ENCODE data around the gene CDH22.

CDH22 gene

DNA sequence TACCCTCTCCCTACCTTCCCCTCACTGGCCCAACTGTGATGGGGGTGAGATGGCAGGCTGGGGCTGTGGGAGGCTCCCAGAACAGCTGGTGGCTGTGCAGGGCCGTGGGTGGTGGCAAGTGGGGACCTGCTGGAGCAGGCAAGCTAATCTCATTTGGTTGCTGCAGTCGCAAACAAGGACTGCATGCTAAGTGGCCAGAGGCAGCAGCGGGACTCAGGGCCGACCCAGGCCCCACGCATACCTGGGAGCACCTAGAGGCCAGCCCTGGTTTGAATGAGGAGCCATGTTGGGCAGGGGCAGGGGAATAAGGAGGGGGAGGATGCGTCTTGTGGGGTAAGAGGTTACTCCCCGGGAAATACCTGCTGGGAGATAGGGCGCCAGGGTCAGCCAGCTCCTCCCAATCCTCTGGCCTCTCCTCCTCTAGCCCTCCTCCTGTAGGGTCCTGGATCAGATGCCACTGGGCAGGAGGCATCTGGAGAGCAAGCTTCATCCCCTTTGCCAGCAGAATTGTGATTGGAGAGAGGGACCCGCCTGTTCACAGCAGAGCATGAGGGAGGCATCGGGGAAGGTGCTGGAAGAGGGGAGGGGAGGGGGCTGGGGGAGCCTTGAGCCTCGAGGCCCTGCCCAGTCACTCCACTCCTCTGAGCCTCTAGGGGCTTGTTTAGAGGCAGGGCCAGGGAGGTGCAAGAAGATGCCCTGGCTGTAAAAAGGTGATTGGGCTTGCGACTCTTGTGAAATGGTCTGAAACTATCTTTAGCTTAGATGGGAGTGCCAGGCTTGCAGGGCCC, 24.3 kb upstream of the CDH22 start:
- Histone ChIP-seq H3K9ac (ENCODE audit: low read depth in 1 of 2, low read length in 2 of 2) (no peak overlapping the region), H3K27me3 (ENCODE audit: control insufficient read depth in 1 of 2, insufficient read depth in 2 of 2, low read length in 2 of 2) (peaks cover 2 to 19% of the 10 kb centered on the region in 2 donors), H3K27ac (ENCODE audit: low read depth, low read length) (no peak overlapping the region), H3K9me3 (ENCODE audit: control insufficient read depth in 1 of 2, low read length in 2 of 2) (no peaks in the 10 kb centered on the region), H3K4me3 (ENCODE audit: low read depth in 1 of 2, low read length in 2 of 2) (no peak overlapping the region), H3K4me1 (ENCODE audit: control insufficient read depth in 1 of 2, insufficient read depth in 2 of 2, low read length in 2 of 2) (no peaks in the 10 kb centered on the region), H3K36me3 (ENCODE audit: control insufficient read depth in 1 of 2, insufficient read depth in 2 of 2, low read length in 2 of 2) (no peaks in the 10 kb centered on the region)

DNA sequence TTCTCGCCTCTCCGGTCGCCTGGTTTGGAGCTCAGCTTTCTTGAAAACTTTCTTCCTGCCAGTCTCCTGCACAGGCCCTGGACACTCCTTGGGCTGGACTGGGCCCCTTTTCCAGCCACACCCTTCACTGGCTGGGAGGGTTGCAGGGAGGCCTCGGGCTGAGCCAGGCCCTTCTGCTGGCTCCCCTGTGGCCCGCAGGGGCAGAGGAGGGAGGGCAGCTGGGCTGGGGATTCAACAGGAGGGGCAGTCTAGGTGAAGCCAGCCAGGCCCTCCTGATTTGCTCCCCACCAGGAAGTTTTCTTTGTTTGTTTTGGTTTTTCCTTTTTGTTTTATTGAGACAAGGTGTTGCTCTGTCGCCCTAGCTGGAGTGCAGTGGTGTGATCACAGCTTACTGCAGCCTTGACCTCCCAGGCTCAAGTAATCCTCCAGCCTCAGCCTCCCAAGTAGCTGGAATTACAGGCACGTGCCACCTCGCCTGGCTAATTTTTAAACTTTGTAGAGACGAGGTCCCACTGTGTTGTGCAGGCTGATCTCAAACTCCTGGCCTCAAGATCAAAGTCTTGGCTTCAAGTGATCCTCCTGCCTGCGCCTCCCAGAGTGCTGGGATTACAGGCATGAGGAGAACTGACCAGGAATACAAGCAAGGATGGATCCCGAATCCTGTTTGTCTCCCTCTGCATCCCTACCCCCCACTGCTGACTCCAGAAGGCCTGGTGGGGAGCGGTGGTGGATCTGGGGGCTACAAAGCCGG, 23.5 kb upstream of the CDH22 start:
- Histone ChIP-seq H3K36me3 (ENCODE audit: control insufficient read depth in 1 of 2, insufficient read depth in 2 of 2, low read length in 2 of 2) (no peaks in the 10 kb centered on the region), H3K4me3 (ENCODE audit: low read depth in 1 of 2, low read length in 2 of 2) (no peak overlapping the region), H3K9ac (ENCODE audit: low read depth in 1 of 2, low read length in 2 of 2) (no peak overlapping the region), H3K27ac (ENCODE audit: low read depth, low read length) (no peak overlapping the region), H3K4me1 (ENCODE audit: control insufficient read depth in 1 of 2, insufficient read depth in 2 of 2, low read length in 2 of 2) (no peaks in the 10 kb centered on the region), H3K9me3 (ENCODE audit: control insufficient read depth in 1 of 2, low read length in 2 of 2) (no peaks in the 10 kb centered on the region), H3K27me3 (ENCODE audit: control insufficient read depth in 1 of 2, insufficient read depth in 2 of 2, low read length in 2 of 2) (peaks cover 0 to 16% of the 10 kb centered on the region in 2 donors)

DNA sequence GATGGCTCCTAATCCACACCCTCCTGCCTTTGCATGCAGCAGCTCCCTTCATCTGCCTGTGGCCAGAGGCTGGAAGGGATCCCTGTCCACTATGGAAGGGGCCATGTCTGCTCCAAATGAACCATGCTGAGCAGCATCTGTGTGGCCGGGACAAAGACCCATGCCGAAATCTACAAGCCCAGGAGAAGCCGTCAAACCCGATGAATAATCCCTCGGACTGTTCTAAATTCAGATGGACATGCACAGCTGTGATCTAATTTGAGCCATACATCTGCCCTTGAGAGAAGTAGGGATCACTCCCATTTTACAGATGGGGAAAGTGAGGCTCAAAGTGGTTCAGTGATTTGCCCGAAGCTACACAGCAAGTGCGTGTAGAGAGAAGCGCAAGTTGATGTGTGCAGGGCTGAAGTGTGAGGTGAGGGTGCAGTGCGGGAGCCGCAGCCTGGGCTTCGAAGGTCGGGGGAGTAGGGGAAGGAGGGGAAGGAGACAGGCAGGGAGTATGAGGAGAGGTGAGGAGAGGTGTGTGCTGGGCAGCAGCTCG, 22.6 kb upstream of the CDH22 start:
- no peak overlapping the region for H3K27ac ChIP-seq (ENCODE audit: low read depth, low read length)

DNA sequence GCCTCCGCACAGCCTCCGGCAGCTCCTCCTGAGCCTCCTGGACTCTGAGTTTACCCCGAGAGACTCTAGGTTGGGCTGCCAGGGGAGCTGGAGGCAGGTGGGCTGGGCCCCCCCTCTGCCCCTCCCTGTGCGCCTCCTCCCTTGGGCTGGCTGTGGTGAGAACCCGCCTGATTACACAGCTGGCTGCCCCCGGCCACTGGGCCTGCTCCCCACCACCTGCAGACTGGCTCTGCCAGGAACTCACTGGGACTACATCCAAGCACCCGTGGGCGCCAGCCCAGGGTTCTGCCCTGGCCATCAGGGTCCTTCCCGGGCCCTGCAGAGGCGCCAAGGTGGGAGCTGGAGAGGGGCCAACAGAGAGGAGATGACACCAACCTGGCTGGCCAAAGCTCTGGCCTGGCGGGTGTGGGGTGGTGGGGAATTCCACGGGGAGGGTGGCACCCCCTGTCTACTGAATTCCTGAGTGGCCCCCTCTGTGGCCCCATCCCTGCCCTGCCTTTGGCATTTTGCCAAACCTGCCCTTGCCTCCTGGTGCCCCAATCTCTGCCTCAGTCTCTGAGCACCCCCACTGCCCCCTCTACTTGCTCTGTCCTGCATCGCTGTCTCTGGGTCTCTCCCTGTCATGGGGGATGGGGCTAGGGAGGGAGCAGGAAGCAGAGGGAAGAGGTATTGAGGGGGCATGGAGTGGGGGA, 21.9 kb upstream of the CDH22 start:
- Histone ChIP-seq H3K36me3 (ENCODE audit: control insufficient read depth in 1 of 2, insufficient read depth in 2 of 2, low read length in 2 of 2) (no peaks in the 10 kb centered on the region), H3K9ac (ENCODE audit: low read depth in 1 of 2, low read length in 2 of 2) (no peak overlapping the region), H3K27me3 (ENCODE audit: control insufficient read depth in 1 of 2, insufficient read depth in 2 of 2, low read length in 2 of 2) (peaks cover 4 to 22% of the 10 kb centered on the region in 2 donors), H3K27ac (ENCODE audit: low read depth, low read length) (no peak overlapping the region), H3K4me3 (ENCODE audit: low read depth in 1 of 2, low read length in 2 of 2) (no peak overlapping the region), H3K4me1 (ENCODE audit: control insufficient read depth in 1 of 2, insufficient read depth in 2 of 2, low read length in 2 of 2) (no peaks in the 10 kb centered on the region), H3K9me3 (ENCODE audit: control insufficient read depth in 1 of 2, low read length in 2 of 2) (no peaks in the 10 kb centered on the region)

More for the DNA sequence above, 22.6 kb upstream of the CDH22 start:
- no peak overlapping the region for H3K9ac ChIP-seq (ENCODE audit: low read depth in 1 of 2, low read length in 2 of 2)
- H3K9me3 ChIP-seq (ENCODE audit: control insufficient read depth in 1 of 2, low read length in 2 of 2) = no peaks in the 10 kb centered on the region
- no peak overlapping the region for H3K4me3 ChIP-seq (ENCODE audit: low read depth in 1 of 2, low read length in 2 of 2)
- no peaks in the 10 kb centered on the region for H3K4me1 ChIP-seq (ENCODE audit: control insufficient read depth in 1 of 2, insufficient read depth in 2 of 2, low read length in 2 of 2)
- H3K27me3 ChIP-seq (ENCODE audit: control insufficient read depth in 1 of 2, insufficient read depth in 2 of 2, low read length in 2 of 2) = peaks cover 0 to 17% of the 10 kb centered on the region in 2 donors
- no peaks in the 10 kb centered on the region for H3K36me3 ChIP-seq (ENCODE audit: control insufficient read depth in 1 of 2, insufficient read depth in 2 of 2, low read length in 2 of 2)

DNA sequence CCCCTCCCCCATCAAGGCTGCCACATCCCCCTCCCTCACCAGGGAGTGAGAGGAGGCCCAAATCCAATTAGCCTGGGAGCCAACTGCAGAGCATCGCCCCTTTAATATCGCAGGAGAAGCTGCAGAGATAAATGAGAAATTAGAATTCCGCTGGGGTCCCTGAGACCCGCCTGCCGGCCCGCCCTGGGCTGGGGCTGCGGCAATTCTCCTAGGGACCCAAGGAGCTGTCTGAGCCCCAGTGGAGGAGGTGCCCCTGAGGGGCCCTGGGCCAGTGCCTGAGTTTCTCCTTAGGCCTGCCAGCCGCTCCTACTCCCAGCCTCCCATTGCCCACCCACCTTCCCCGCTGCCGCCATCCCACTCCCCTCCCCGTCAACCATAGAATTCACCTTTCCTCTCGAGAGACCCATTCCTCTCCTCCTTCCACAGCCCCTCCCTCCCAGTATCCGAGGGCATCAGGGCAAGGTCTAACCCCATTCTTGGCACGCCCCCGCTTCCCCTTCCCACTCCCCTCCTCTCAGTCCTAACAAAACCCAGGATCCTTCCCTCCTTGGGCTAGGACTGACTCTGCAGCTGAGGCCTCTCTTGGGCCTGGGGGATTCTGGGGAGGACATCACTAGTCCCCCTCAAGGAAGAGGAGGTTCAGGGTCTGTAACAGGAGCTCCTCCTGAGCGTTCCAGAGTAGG, 20.0 kb upstream of the CDH22 start:
- no peak overlapping the region for H3K9ac ChIP-seq (ENCODE audit: low read depth in 1 of 2, low read length in 2 of 2)
- no peaks in the 10 kb centered on the region for H3K9me3 ChIP-seq (ENCODE audit: control insufficient read depth in 1 of 2, low read length in 2 of 2)
- H3K4me3 ChIP-seq (ENCODE audit: low read depth in 1 of 2, low read length in 2 of 2) = no peak overlapping the region
- no peaks in the 10 kb centered on the region for H3K36me3 ChIP-seq (ENCODE audit: control insufficient read depth in 1 of 2, insufficient read depth in 2 of 2, low read length in 2 of 2)
- H3K27me3 ChIP-seq (ENCODE audit: control insufficient read depth in 1 of 2, insufficient read depth in 2 of 2, low read length in 2 of 2) = peaks cover 14 to 19% of the 10 kb centered on the region in 2 donors
- no peak overlapping the region for H3K27ac ChIP-seq (ENCODE audit: low read depth, low read length)
- no peaks in the 10 kb centered on the region for H3K4me1 ChIP-seq (ENCODE audit: control insufficient read depth in 1 of 2, insufficient read depth in 2 of 2, low read length in 2 of 2)

GRCh38 chr20:46327557-46327956, 19.3 kb upstream of the CDH22 start:
- Histone ChIP-seq H3K36me3 (ENCODE audit: control insufficient read depth in 1 of 2, insufficient read depth in 2 of 2, low read length in 2 of 2) (no peaks in the 10 kb centered on the region), H3K4me3 (ENCODE audit: low read depth in 1 of 2, low read length in 2 of 2) (no peak overlapping the region), H3K27me3 (ENCODE audit: control insufficient read depth in 1 of 2, insufficient read depth in 2 of 2, low read length in 2 of 2) (peaks cover 19 to 22% of the 10 kb centered on the region in 2 donors), H3K9ac (ENCODE audit: low read depth in 1 of 2, low read length in 2 of 2) (no peak overlapping the region), H3K9me3 (ENCODE audit: control insufficient read depth in 1 of 2, low read length in 2 of 2) (no peaks in the 10 kb centered on the region), H3K27ac (ENCODE audit: low read depth, low read length) (no peak overlapping the region), H3K4me1 (ENCODE audit: control insufficient read depth in 1 of 2, insufficient read depth in 2 of 2, low read length in 2 of 2) (no peaks in the 10 kb centered on the region)

- no peaks in the 10 kb centered on the region for H3K9me3 ChIP-seq (ENCODE audit: control insufficient read depth in 1 of 2, low read length in 2 of 2)
- H3K4me3 ChIP-seq (ENCODE audit: low read depth in 1 of 2, low read length in 2 of 2) = no peak overlapping the region
- H3K9ac ChIP-seq (ENCODE audit: low read depth in 1 of 2, low read length in 2 of 2) = no peak overlapping the region
- H3K36me3 ChIP-seq (ENCODE audit: control insufficient read depth in 1 of 2, insufficient read depth in 2 of 2, low read length in 2 of 2) = no peaks in the 10 kb centered on the region
- no peaks in the 10 kb centered on the region for H3K4me1 ChIP-seq (ENCODE audit: control insufficient read depth in 1 of 2, insufficient read depth in 2 of 2, low read length in 2 of 2)
- H3K27ac ChIP-seq (ENCODE audit: low read depth, low read length) = no peak overlapping the region
- H3K27me3 ChIP-seq (ENCODE audit: control insufficient read depth in 1 of 2, insufficient read depth in 2 of 2, low read length in 2 of 2) = peaks cover 19 to 24% of the 10 kb centered on the region in 2 donors
Measured at GRCh38 chr20:46325789-46326188, 17.5 kb upstream of the CDH22 start.

GRCh38 chr20:46324960-46325703, 16.8 kb upstream of the CDH22 start:
- Histone ChIP-seq H3K4me3 (ENCODE audit: low read depth in 1 of 2, low read length in 2 of 2) (no peak overlapping the region), H3K27ac (ENCODE audit: low read depth, low read length) (no peak overlapping the region), H3K9me3 (ENCODE audit: control insufficient read depth in 1 of 2, low read length in 2 of 2) (no peaks in the 10 kb centered on the region), H3K9ac (ENCODE audit: low read depth in 1 of 2, low read length in 2 of 2) (no peak overlapping the region), H3K27me3 (ENCODE audit: control insufficient read depth in 1 of 2, insufficient read depth in 2 of 2, low read length in 2 of 2) (peaks cover 21 to 24% of the 10 kb centered on the region in 2 donors), H3K36me3 (ENCODE audit: control insufficient read depth in 1 of 2, insufficient read depth in 2 of 2, low read length in 2 of 2) (no peaks in the 10 kb centered on the region), H3K4me1 (ENCODE audit: control insufficient read depth in 1 of 2, insufficient read depth in 2 of 2, low read length in 2 of 2) (no peaks in the 10 kb centered on the region)

DNA sequence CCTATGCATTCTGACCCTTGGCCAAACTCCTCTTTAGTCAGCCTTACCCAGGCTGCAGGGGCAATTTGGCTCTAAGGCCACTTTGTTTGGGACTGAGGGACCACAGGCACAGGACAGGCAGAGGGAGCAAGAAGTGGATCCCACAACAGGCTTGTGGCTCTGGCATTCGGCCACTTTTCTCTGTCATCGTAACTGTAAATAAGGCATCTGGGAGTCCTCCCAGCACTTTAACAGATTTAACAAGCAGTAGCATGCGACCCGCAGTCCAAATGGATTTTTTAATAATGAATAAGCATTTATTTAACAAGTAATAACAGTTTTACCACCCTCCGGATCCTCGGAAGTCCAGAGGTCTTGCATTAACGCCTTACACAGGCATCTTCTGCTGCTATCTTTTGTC, 16.1 kb upstream of the CDH22 start:
- Histone ChIP-seq H3K9me3 (ENCODE audit: control insufficient read depth in 1 of 2, low read length in 2 of 2) (no peaks in the 10 kb centered on the region), H3K36me3 (ENCODE audit: control insufficient read depth in 1 of 2, insufficient read depth in 2 of 2, low read length in 2 of 2) (no peaks in the 10 kb centered on the region), H3K27me3 (ENCODE audit: control insufficient read depth in 1 of 2, insufficient read depth in 2 of 2, low read length in 2 of 2) (peaks cover 21 to 24% of the 10 kb centered on the region in 2 donors), H3K9ac (ENCODE audit: low read depth in 1 of 2, low read length in 2 of 2) (no peak overlapping the region), H3K4me1 (ENCODE audit: control insufficient read depth in 1 of 2, insufficient read depth in 2 of 2, low read length in 2 of 2) (no peaks in the 10 kb centered on the region), H3K27ac (ENCODE audit: low read depth, low read length) (no peak overlapping the region), H3K4me3 (ENCODE audit: low read depth in 1 of 2, low read length in 2 of 2) (no peak overlapping the region)
